Loucy (cell line): ENCODE measurements around the gene SPATS2.

ENCODE experiments used
- H2AFZ ChIP-seq: fragments of 200-600 bp; sonication (generic); 2 replicates; pipeline ENCODE4 v1.6.0; 2016; ENCODE audit warnings: antibody characterized with exemption, mild to moderate bottlenecking, low read length, moderate library complexity
- H3F3A ChIP-seq: fragments of 200-600 bp; 2 replicates; pipeline ENCODE4 v1.6.0; 2016; ENCODE audit warnings: antibody characterized with exemption, low read depth, mild to moderate bottlenecking
- H3K27me3 ChIP-seq: fragments of 200-600 bp; sonication (generic); 2 replicates; pipeline ENCODE4 v1.6.1; 2014; ENCODE audit warnings: low read length, mild to moderate bottlenecking; ENCODE audit not compliant: insufficient read depth, poor library complexity, severe bottlenecking
- H3K36me3 ChIP-seq: fragments of 200-600 bp; sonication (generic); 2 replicates; pipeline ENCODE4 v1.6.1; 2016; ENCODE audit warnings: low read length; ENCODE audit not compliant: insufficient read depth
- H3K4me1 ChIP-seq: fragments of 200-600 bp; sonication (generic); 2 replicates; pipeline ENCODE4 v1.5.1; 2014; ENCODE audit warnings: low read length, mild to moderate bottlenecking; ENCODE audit not compliant: insufficient read depth, poor library complexity, severe bottlenecking
- H3K4me2 ChIP-seq: fragments of 200-600 bp; sonication (generic); 2 replicates; pipeline ENCODE4 v1.6.0; 2014; ENCODE audit warnings: antibody characterized with exemption, low read length, low read depth, mild to moderate bottlenecking; ENCODE audit not compliant: poor library complexity, severe bottlenecking
- H3K4me3 ChIP-seq: fragments of 200-600 bp; sonication (generic); 2 replicates; pipeline ENCODE4 v1.5.1; 2014; ENCODE audit warnings: low read length, mild to moderate bottlenecking, mixed read lengths; ENCODE audit not compliant: poor library complexity, severe bottlenecking
- H3K79me2 ChIP-seq: fragments of 200-600 bp; sonication (generic); 2 replicates; pipeline ENCODE4 v1.6.1; 2014; ENCODE audit warnings: low read length; ENCODE audit not compliant: insufficient read depth
- H3K9ac ChIP-seq: fragments of 200-600 bp; sonication (generic); 2 replicates; pipeline ENCODE4 v1.6.0; 2014; ENCODE audit warnings: mild to moderate bottlenecking, low read depth, low read length, moderate library complexity; ENCODE audit not compliant: poor library complexity, severe bottlenecking
- H3K9me2 ChIP-seq: fragments of 200-600 bp; sonication (generic); replicated peaks from 2 replicates; pipeline ENCODE4 v1.6.1; 2016; ENCODE audit warnings: low read depth, low read length, mixed read lengths
- H3K9me3 ChIP-seq: fragments of 200-600 bp; sonication (generic); 2 replicates; pipeline ENCODE4 v1.6.1; 2014; ENCODE audit warnings: mild to moderate bottlenecking, antibody characterized with exemption, low read length, low read depth; ENCODE audit not compliant: insufficient read depth
- H4K20me1 ChIP-seq: fragments of 200-600 bp; sonication (generic); 2 replicates; pipeline ENCODE4 v1.6.0; 2014; ENCODE audit warnings: antibody characterized with exemption, low read length, mild to moderate bottlenecking; ENCODE audit not compliant: insufficient read depth, poor library complexity, severe bottlenecking
- EZH2phosphoT487 ChIP-seq: fragments of 200-600 bp; IDR thresholded peaks from 2 replicates; pipeline ENCODE4 v1.6.1; 2018; ENCODE audit warnings: antibody characterized with exemption, mild to moderate bottlenecking, moderate library complexity, borderline replicate concordance
- TF ChIP-seq, protein P1 (sequence below): fragments of 200-600 bp; sonication (generic); conservative IDR thresholded peaks from 2 replicates; pipeline ENCODE4 v1.5.1; 2014; ENCODE audit warnings: mild to moderate bottlenecking, antibody characterized with exemption, low read length

Gene SPATS2

DNA sequence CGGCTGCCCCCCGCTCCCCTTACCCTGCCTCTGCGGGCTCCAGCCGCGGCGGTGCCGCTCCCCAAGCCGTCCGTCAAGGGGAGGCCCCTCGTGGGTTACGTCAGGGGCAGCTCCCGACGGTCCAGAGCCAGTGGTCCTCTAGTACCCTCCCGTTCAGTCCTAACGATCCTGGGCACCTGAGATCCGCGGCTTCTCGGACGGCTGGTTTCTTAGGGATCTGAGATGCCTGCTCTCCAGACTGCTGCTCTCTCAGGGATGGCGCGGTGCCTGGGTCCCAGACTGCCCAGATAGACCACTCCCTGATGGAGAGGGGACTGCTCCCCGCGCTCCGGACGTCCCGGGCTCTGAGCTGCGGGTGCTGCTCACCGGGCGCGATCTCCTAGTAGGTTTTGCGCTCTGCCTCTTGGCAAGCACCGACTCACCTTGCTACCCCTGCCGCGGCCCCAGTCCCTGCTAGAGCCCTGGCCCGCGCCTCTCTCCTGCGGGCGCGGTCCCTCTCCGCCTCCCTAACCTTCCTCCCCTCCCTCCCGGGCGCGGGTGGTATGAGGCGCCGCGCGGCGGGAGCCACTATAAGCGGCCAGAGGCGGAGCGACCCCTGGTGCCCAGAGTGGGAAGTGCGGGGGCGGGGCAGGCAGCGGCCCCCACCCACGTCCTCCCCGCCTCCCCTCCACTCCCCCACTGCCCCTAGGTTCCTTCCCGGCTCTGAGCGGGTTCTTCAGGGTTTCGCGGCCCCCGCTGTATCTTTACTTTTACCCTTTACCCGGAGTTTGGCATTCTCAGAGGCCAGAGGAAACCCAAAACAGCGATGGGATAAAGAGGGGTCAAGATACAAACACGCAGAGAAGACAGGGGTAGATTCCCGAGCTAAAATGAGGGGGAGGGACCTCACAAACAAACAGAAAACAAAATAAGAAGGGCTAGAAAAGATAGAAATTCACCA, 30.3 kb upstream of the SPATS2 start, which contains the start of gene C1QL4:
Gene C1QL4, minus strand, starts transcription at position 544 of the 940 bp plus-strand sequence. CDS start 711 bp downstream, outside the sequence.
- Histone ChIP-seq H3K9ac (peak within 1 kb of the TSS; percentile 65), H3F3A (no peaks in the 10 kb centered on the region), H3K9me2 (no peaks in the 10 kb centered on the region), H3K4me3 (peak within 1 kb of the TSS; percentile 75), H3K4me2 (peak within 1 kb of the TSS; percentile 75), H3K9me3 (no peaks in the 10 kb centered on the region), H3K27me3 (no peaks in the 10 kb centered on the region), H3K4me1 (peaks cover 14% of the 10 kb centered on the region), H4K20me1 (no peaks in the 10 kb centered on the region), H3K36me3 (no peaks in the 10 kb centered on the region), H2AFZ (peak within 1 kb of the TSS; percentile 92), H3K79me2 (no peaks in the 10 kb centered on the region)
- TF ChIP-seq, protein P1, sequence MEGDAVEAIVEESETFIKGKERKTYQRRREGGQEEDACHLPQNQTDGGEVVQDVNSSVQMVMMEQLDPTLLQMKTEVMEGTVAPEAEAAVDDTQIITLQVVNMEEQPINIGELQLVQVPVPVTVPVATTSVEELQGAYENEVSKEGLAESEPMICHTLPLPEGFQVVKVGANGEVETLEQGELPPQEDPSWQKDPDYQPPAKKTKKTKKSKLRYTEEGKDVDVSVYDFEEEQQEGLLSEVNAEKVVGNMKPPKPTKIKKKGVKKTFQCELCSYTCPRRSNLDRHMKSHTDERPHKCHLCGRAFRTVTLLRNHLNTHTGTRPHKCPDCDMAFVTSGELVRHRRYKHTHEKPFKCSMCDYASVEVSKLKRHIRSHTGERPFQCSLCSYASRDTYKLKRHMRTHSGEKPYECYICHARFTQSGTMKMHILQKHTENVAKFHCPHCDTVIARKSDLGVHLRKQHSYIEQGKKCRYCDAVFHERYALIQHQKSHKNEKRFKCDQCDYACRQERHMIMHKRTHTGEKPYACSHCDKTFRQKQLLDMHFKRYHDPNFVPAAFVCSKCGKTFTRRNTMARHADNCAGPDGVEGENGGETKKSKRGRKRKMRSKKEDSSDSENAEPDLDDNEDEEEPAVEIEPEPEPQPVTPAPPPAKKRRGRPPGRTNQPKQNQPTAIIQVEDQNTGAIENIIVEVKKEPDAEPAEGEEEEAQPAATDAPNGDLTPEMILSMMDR: peak; percentile 80
- TF ChIP-seq EZH2phosphoT487: no peak

DNA sequence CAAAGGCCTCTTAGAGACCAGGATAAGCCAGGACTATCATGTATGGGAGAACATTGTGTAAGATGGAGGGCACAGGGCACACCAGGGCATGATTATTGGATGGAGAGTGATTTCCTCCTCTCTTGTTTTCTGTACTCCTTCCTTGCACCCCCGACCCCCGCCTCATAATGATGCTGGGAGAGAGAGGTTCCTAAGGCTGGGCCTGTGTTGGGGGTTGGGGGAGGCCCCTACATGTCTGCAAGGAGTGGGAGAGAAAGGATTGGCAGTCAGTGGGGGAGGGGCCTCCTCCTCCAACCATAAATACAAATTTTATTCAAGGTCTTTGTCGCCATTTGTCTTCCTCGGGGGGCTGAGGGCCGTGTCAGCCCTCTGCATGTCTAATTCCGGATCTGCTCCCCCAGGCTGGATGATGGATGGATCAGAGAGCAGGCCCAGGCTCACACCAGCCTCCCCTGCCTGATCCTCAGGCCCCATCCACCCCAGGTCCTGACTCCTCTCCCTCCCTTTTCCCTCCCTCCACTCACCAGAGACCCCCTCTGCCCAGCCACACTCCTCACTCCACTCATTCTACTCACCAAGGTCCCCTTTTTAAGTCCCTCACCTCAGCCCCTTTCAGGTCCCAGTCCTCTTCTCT, 28.3 kb upstream of the SPATS2 start:
- Histone ChIP-seq H3K4me1 (peaks cover 14% of the 10 kb centered on the region), H3K9me2 (no peaks in the 10 kb centered on the region), H3K9me3 (no peaks in the 10 kb centered on the region), H3F3A (no peaks in the 10 kb centered on the region), H4K20me1 (no peaks in the 10 kb centered on the region), H2AFZ (peak overlapping the region; percentile 38; the same call in 1 of the 2 replicates), H3K36me3 (no peaks in the 10 kb centered on the region), H3K4me3 (no peak overlapping the region), H3K4me2 (no peak overlapping the region), H3K9ac (no peak overlapping the region), H3K79me2 (no peaks in the 10 kb centered on the region), H3K27me3 (no peaks in the 10 kb centered on the region)
- no peak for TF ChIP-seq EZH2phosphoT487
- TF ChIP-seq, protein P1: no peak

DNA sequence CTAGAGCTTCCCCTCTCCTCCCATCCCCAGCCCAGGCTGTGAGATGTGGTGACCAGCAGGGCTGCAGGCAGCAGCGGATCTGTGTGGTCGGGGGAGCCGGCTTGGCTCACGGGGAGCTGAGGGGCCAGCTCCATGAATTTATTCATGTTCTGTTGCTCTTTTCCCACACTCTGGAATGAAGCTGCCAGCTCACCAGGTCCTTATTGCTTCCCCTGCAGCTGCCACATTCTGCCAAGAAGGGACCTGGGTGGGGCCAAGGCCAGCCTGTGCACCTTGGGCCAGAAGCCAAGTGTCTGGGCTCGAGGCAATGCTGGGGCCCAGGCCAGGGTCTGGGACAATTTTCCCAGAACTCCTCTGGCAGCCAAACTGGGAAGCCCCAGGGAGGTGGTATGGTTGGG, 27.8 kb upstream of the SPATS2 start:
- no peaks in the 10 kb centered on the region for H3K9me2 ChIP-seq
- peaks cover 14% of the 10 kb centered on the region for H3K4me1 ChIP-seq
- H4K20me1 ChIP-seq: no peaks in the 10 kb centered on the region
- no peak for TF ChIP-seq EZH2phosphoT487
- TF ChIP-seq, protein P1: no peak
- H3K27me3 ChIP-seq: no peaks in the 10 kb centered on the region
- no peak overlapping the region for H2AFZ ChIP-seq
- H3K9me3 ChIP-seq: no peaks in the 10 kb centered on the region
- no peak overlapping the region for H3K4me3 ChIP-seq
- H3F3A ChIP-seq: no peaks in the 10 kb centered on the region
- no peaks in the 10 kb centered on the region for H3K36me3 ChIP-seq
- no peak overlapping the region for H3K9ac ChIP-seq
- H3K4me2 ChIP-seq: no peak overlapping the region
- no peaks in the 10 kb centered on the region for H3K79me2 ChIP-seq
